Keratinocyte (primary cell): Measurements from ENCODE around the gene PIH1D1. TPM values are rescaled to one million over a fixed set of nuclear protein-coding genes. Genes with fewer than 3 reads are reported as not detected.

Experiments used
- DNase-seq: peaks from one replicate; pipeline ENCODE4 v3.0.0-alpha.2; 2011; ENCODE audit warnings: low read depth, missing footprints, low spot score
- FAIRE-seq: peaks from 2 replicates; lab custom pipeline; 2011; peaks lifted over from hg19 to GRCh38; lab: Jason Lieb, UNC
- H2AFZ ChIP-seq: 2 replicates; pipeline ENCODE4 v1.6.0; 2012; ENCODE audit warnings: low read length, control low read depth, inconsistent platforms; ENCODE audit not compliant: control insufficient read depth
- H3K27ac ChIP-seq: 2 replicates; pipeline ENCODE4 v1.5.1; 2011; ENCODE audit warnings: low read length; ENCODE audit not compliant: control insufficient read depth, insufficient read depth
- H3K27me3 ChIP-seq: 3 replicates; pipeline ENCODE4 v1.6.0; 2011; ENCODE audit warnings: low read length; ENCODE audit not compliant: control insufficient read depth, insufficient read depth; ENCODE audit errors: extremely low read depth
- H3K36me3 ChIP-seq, 2 experiments: 2 replicates in 1 of 2; 3 replicates in 1 of 2; pipeline ENCODE4 v1.5.1; 2011; ENCODE audit warnings: low read length in 2 of 2, mild to moderate bottlenecking in 1 of 2; ENCODE audit not compliant: control insufficient read depth in 2 of 2, insufficient read depth in 2 of 2; ENCODE audit errors: extremely low read depth in 1 of 2
- H3K4me1 ChIP-seq: 3 replicates; pipeline ENCODE4 v1.5.1; 2011; ENCODE audit warnings: low read length; ENCODE audit not compliant: control insufficient read depth, insufficient read depth; ENCODE audit errors: extremely low read depth
- H3K4me2 ChIP-seq: 3 replicates; pipeline ENCODE4 v1.6.0; 2011; ENCODE audit warnings: low read depth, low read length; ENCODE audit not compliant: control insufficient read depth, insufficient read depth; ENCODE audit errors: extremely low read depth
- H3K4me3 ChIP-seq, 3 experiments: fragments of 200-600 bp in 1 of 3; sonication (generic) in 1 of 3; 2 replicates in 2 of 3; 3 replicates in 1 of 3; pipeline ENCODE4 v1.5.1; 2011 to 2016; ENCODE audit warnings: low read length in 3 of 3, mild to moderate bottlenecking in 3 of 3, control low read depth in 2 of 3, inconsistent platforms in 1 of 3, low read depth in 1 of 3, mixed read lengths in 1 of 3, mixed run types in 1 of 3, moderate library complexity in 1 of 3; ENCODE audit not compliant: control insufficient read depth in 2 of 3, insufficient read depth in 2 of 3; ENCODE audit errors: extremely low read depth in 1 of 3
- H3K79me2 ChIP-seq: 2 replicates; pipeline ENCODE4 v1.6.0; 2012; ENCODE audit warnings: low read length; ENCODE audit not compliant: control insufficient read depth, insufficient read depth
- H3K9ac ChIP-seq: 3 replicates; pipeline ENCODE4 v1.6.0; 2011; ENCODE audit warnings: low read length; ENCODE audit not compliant: control insufficient read depth, insufficient read depth; ENCODE audit errors: extremely low read depth
- H3K9me1 ChIP-seq: 3 replicates; pipeline ENCODE4 v1.6.0; 2011; ENCODE audit warnings: low read length; ENCODE audit not compliant: control insufficient read depth, insufficient read depth; ENCODE audit errors: extremely low read depth
- H3K9me3 ChIP-seq: 2 replicates; pipeline ENCODE4 v1.5.1; 2012; ENCODE audit warnings: low read depth, low read length; ENCODE audit not compliant: control insufficient read depth
- H4K20me1 ChIP-seq: 3 replicates; pipeline ENCODE4 v1.6.0; 2011; ENCODE audit warnings: low read length; ENCODE audit not compliant: control insufficient read depth, insufficient read depth; ENCODE audit errors: extremely low read depth
- CTCF ChIP-seq, 3 experiments: IDR thresholded peaks in 1 of 3; conservative IDR thresholded peaks in 1 of 3; optimal IDR thresholded peaks in 1 of 3; 2 replicates in 2 of 3; 3 replicates in 1 of 3; pipeline versions ENCODE3 to v1.5.1; 2011; ENCODE audit warnings: low read length in 3 of 3, mild to moderate bottlenecking in 3 of 3, moderate library complexity in 2 of 3, control low read depth in 1 of 3, inconsistent platforms in 1 of 3; ENCODE audit not compliant: insufficient read depth in 2 of 3; ENCODE audit errors: extremely low read depth in 1 of 3
- EZH2 ChIP-seq: IDR thresholded peaks from one replicate; pipeline ENCODE4 v1.6.1; 2012; ENCODE audit warnings: inconsistent platforms, mild to moderate bottlenecking, low read length, moderate library complexity
- dilution Hi-C: fragments of 300-500 bp; cut with MboI; formaldehyde crosslinking; loops from one replicate; pipeline ENCODE4 v1.7.0; 2020; ENCODE audit warnings: low sequenced_read_pairs; ENCODE audit not compliant: extremely low pct_ligation_motif_present
- polyA plus RNA-seq, 5 experiments: library from polyadenylated mRNA; depleted of rRNA in 3 of 5; stranded (reverse) in 3 of 5; stranded (forward) in 1 of 5; unstranded in 1 of 5; fragments of >200 nt; gene quantifications; 1 replicate in 1 of 5; 2 replicates in 3 of 5; 3 replicates in 1 of 5; pipeline versions ENCODE4 v1.2.1 to v1.2.3, GENCODE V29; 2011 to 2012; ENCODE audit warnings: missing spikeins in 2 of 5, low read depth in 1 of 5, low replicate concordance in 1 of 5

Gene PIH1D1
- polyA plus RNA-seq, 1 donor (not counting 4 experiments of a cell fraction or from before 2014, with no cell fraction given): 37.8 TPM

- TF ChIP-seq CTCF (optimal IDR thresholded peaks at IDR 0.05 in 1 of 3, IDR thresholded peaks at IDR 0.05 in 1 of 3, conservative IDR thresholded peaks at IDR 0.05 in 1 of 3; ENCODE audit: extremely low read depth in 1 of 3, insufficient read depth in 2 of 3, low read length in 3 of 3) (no peak), EZH2 (no peak)
- no peaks in the 10 kb centered on the region for H3K79me2 ChIP-seq
- H3K9me1 ChIP-seq: no peaks in the 10 kb centered on the region
- no peak overlapping the region for H3K27ac ChIP-seq
- H2AFZ ChIP-seq: peak overlapping the region; percentile 17
- peaks cover 0 to 5% of the 10 kb centered on the region in 2 experiments for H3K36me3 ChIP-seq
- no peaks in the 10 kb centered on the region for H3K9me3 ChIP-seq
- dilution Hi-C loops: no loop called here
- H3K4me3 ChIP-seq: peak overlapping the region in 2 of 3 experiments; percentile 6 to 53
- DNase-seq (no peak), FAIRE-seq (no peak)
- H3K27me3 ChIP-seq: peaks cover 51% of the 10 kb centered on the region
- peak overlapping the region; percentile 49 for H3K4me2 ChIP-seq
- no peak overlapping the region for H3K9ac ChIP-seq
- H3K4me1 ChIP-seq: peaks cover 7% of the 10 kb centered on the region
- no peaks in the 10 kb centered on the region for H4K20me1 ChIP-seq
Measured at GRCh38 chr19:49442354-49442753, 9.3 kb downstream of the PIH1D1 start.

- no peak for FAIRE-seq
- dilution Hi-C loops: no loop called here
- peak overlapping the region in 2 of 3 experiments; percentile 6 to 53 for H3K4me3 ChIP-seq
Measured at GRCh38 chr19:49441960-49442350, 9.7 kb downstream of the PIH1D1 start.

More at GRCh38 chr19:49441960-49442350, 9.7 kb downstream of the PIH1D1 start:
- H3K27me3 ChIP-seq: peaks cover 55% of the 10 kb centered on the region
- H3K27ac ChIP-seq: no peak overlapping the region
- no peaks in the 10 kb centered on the region for H4K20me1 ChIP-seq
- H3K79me2 ChIP-seq: no peaks in the 10 kb centered on the region
- DNase-seq: no peak
- no peak overlapping the region for H3K9ac ChIP-seq
- no peaks in the 10 kb centered on the region for H3K9me3 ChIP-seq
- H2AFZ ChIP-seq: no peak overlapping the region
- peaks cover 0 to 5% of the 10 kb centered on the region in 2 experiments for H3K36me3 ChIP-seq
- no peaks in the 10 kb centered on the region for H3K9me1 ChIP-seq
- TF ChIP-seq CTCF (optimal IDR thresholded peaks at IDR 0.05 in 1 of 3, IDR thresholded peaks at IDR 0.05 in 1 of 3, conservative IDR thresholded peaks at IDR 0.05 in 1 of 3; ENCODE audit: extremely low read depth in 1 of 3, insufficient read depth in 2 of 3, low read length in 3 of 3): no peak
- peak; percentile 61 for TF ChIP-seq EZH2
- H3K4me1 ChIP-seq: peaks cover 7% of the 10 kb centered on the region
- H3K4me2 ChIP-seq: peak overlapping the region; percentile 49
